K562 (cell line): ENCODE measurements around the gene ERLIN1. TPM values are rescaled to one million over a fixed set of nuclear protein-coding genes. Genes with fewer than 3 reads are reported as not detected.

ENCODE experiments used
- ATAC-seq: fragments of 200-7000 bp; cut with Tn5 transposase; 3 replicates; pipeline ENCODE4 v1.9.1; 2020; ENCODE audit warnings: moderate library complexity
- BruUV-seq: library from RNA; stranded (reverse); fragments of 400-500 nt; replicated peaks from 2 replicates; lab custom pipeline; 2021; lab: Mats Ljungman, UMichigan
- CTCF ChIA-PET: fragments of 300-600 bp; formaldehyde crosslinking; extraction: SDS; loops from one replicate; lab custom pipeline; 2021; ENCODE audit warnings: low intra/inter-chr PET ratio; lab: Yijun Ruan, JAX
- POLR2A ChIA-PET: fragments of 300-600, 350-650 bp; sonication (Branson Sonifier 250); formaldehyde crosslinking; extraction: SDS; loops from one replicate; lab custom pipeline; 2021; ENCODE audit warnings: antibody characterized with exemption, inconsistent platforms; lab: Yijun Ruan, JAX
- DNase-seq, 4 experiments: peaks; one replicate each; pipeline versions ENCODE4 v3.0.0 to v3.0.0-alpha.2; 2011 to 2018; ENCODE audit warnings: low spot score in 3 of 4, mixed read lengths in 3 of 4; ENCODE audit errors: extremely low read depth in 1 of 4
- FAIRE-seq: peaks from 2 replicates; lab custom pipeline; 2011; peaks lifted over from hg19 to GRCh38; lab: Jason Lieb, UNC
- H2AFZ ChIP-seq: 2 replicates; pipeline ENCODE4 v1.6.0; 2011; ENCODE audit warnings: low read depth, low read length, control low read depth, inconsistent platforms
- H3K27ac ChIP-seq: fragments of 200-600 bp; 3 replicates; pipeline ENCODE4 v1.8.0; 2011; ENCODE audit warnings: low read depth, mild to moderate bottlenecking, control low read depth, inconsistent platforms, low read length, moderate library complexity, mixed read lengths; ENCODE audit errors: extremely low read depth
- H3K27me3 ChIP-seq, 2 experiments: fragments of 300-600 bp in 1 of 2; 2 replicates in 1 of 2; 3 replicates in 1 of 2; pipeline versions ENCODE4 v1.6.0 to v1.8.0; 2011; ENCODE audit warnings: inconsistent platforms in 2 of 2, low read length in 2 of 2, mild to moderate bottlenecking in 1 of 2, mixed read lengths in 1 of 2, moderate library complexity in 1 of 2; ENCODE audit not compliant: control insufficient read depth in 2 of 2, insufficient read depth in 2 of 2
- H3K36me3 ChIP-seq: fragments of 300-600 bp; 3 replicates; pipeline ENCODE4 v1.8.0; 2011; ENCODE audit warnings: mild to moderate bottlenecking, low read length, inconsistent platforms; ENCODE audit not compliant: control insufficient read depth, insufficient read depth
- H3K4me1 ChIP-seq, 2 experiments: fragments of 200-600 bp in 1 of 2; replicated peaks in 1 of 2; 2 replicates in 1 of 2; 3 replicates in 1 of 2; pipeline versions ENCODE4 v1.5.1 to v1.8.0; 2011; ENCODE audit warnings: inconsistent platforms in 2 of 2, low read length in 2 of 2, mild to moderate bottlenecking in 1 of 2, mixed read lengths in 1 of 2, moderate library complexity in 1 of 2; ENCODE audit not compliant: control insufficient read depth in 2 of 2, insufficient read depth in 2 of 2
- H3K4me2 ChIP-seq: 2 replicates; pipeline ENCODE4 v1.6.1; 2011; ENCODE audit warnings: low read length, control low read depth, inconsistent platforms, mixed read lengths; ENCODE audit not compliant: insufficient read depth
- H3K4me3 ChIP-seq: fragments of 200-600 bp; sonication (generic), shearing (Covaris generic); 2 replicates; pipeline ENCODE4 v1.5.1; 2016; ENCODE audit warnings: control low read depth, inconsistent platforms
- H3K79me2 ChIP-seq: fragments of 200-600 bp; 3 replicates; pipeline ENCODE4 v1.8.0; 2011; ENCODE audit warnings: low read length, inconsistent platforms; ENCODE audit not compliant: control insufficient read depth, insufficient read depth
- H3K9ac ChIP-seq, 2 experiments: 2 replicates each; pipeline versions ENCODE4 v1.6.0 to v1.6.1; 2011; ENCODE audit warnings: low read depth in 2 of 2, low read length in 2 of 2, control low read depth in 1 of 2, inconsistent platforms in 1 of 2, mild to moderate bottlenecking in 1 of 2, mixed read lengths in 1 of 2; ENCODE audit not compliant: insufficient read depth in 1 of 2
- H3K9me1 ChIP-seq: one replicate; pipeline ENCODE4 v1.6.0; 2011; ENCODE audit warnings: inconsistent platforms, mild to moderate bottlenecking, low read length, moderate library complexity; ENCODE audit not compliant: control insufficient read depth, insufficient read depth
- H3K9me3 ChIP-seq: replicated peaks from 2 replicates; pipeline ENCODE4 v1.5.1; 2011; ENCODE audit warnings: low read depth, low read length, inconsistent platforms; ENCODE audit not compliant: control insufficient read depth, insufficient read depth
- H4K20me1 ChIP-seq: replicated peaks from 2 replicates; pipeline ENCODE4 v1.6.1; 2011; ENCODE audit warnings: low read length, inconsistent platforms, mixed read lengths; ENCODE audit not compliant: control insufficient read depth, insufficient read depth
- CEBPZ ChIP-seq: fragments of 150-350 bp; IDR thresholded peaks from 2 replicates; pipeline ENCODE4 v1.6.1; 2014; ENCODE audit warnings: low read depth, mild to moderate bottlenecking, low read length, borderline replicate concordance
- CREB3L1 ChIP-seq: fragments of 450-650 bp; IDR thresholded peaks from 2 replicates; pipeline ENCODE4 v1.6.1; 2014; ENCODE audit warnings: low read depth, mild to moderate bottlenecking, moderate library complexity, borderline replicate concordance
- ERF ChIP-seq: fragments of 450-650 bp; formaldehyde crosslinking; IDR thresholded peaks from 2 replicates; pipeline ENCODE4 v1.4.0; 2020; ENCODE audit warnings: mild to moderate bottlenecking, mixed read lengths
- HNRNPH1 ChIP-seq: fragments of 200-400 bp; formaldehyde crosslinking; optimal IDR thresholded peaks from 2 replicates; pipeline ENCODE3; 2017; ENCODE audit warnings: low read depth, mild to moderate bottlenecking, low read length, moderate library complexity
- ILF3 ChIP-seq: fragments of 450-650 bp; IDR thresholded peaks from 2 replicates; pipeline ENCODE4 v1.6.1; 2018; ENCODE audit warnings: antibody characterized with exemption, mild to moderate bottlenecking, moderate library complexity, borderline replicate concordance
- MXI1 ChIP-seq: IDR thresholded peaks from 2 replicates; pipeline ENCODE4 v1.6.1; 2011; ENCODE audit warnings: low read depth, mild to moderate bottlenecking, improper control_type of control experiment, low read length
- PRMT5 ChIP-seq: sonication (generic); formaldehyde crosslinking; IDR thresholded peaks from 2 replicates; pipeline ENCODE4 v1.5.0; 2020; ENCODE audit warnings: missing genetic modification reagents
- RBM39 ChIP-seq: fragments of 200-400 bp; formaldehyde crosslinking; optimal IDR thresholded peaks from 2 replicates; pipeline ENCODE3; 2018; ENCODE audit warnings: low read depth, low read length
- RHOXF2B ChIP-seq: fragments of 250-450 bp; sonication (Bioruptor Pico); conservative IDR thresholded peaks from 2 replicates; pipeline ENCODE4 v1.5.1; 2021
- SRF ChIP-seq, 2 experiments: fragments of 250-450, 450-650 bp in 1 of 2; sonication (Bioruptor Pico) in 1 of 2; sonication (generic) in 1 of 2; formaldehyde crosslinking; IDR thresholded peaks; 2 replicates each; pipeline versions ENCODE4 v1.5.0 to v1.5.1; 2020 to 2022; ENCODE audit warnings: mild to moderate bottlenecking in 1 of 2, missing genetic modification reagents in 1 of 2
- TAF7 ChIP-seq: fragments of 450-650 bp; IDR thresholded peaks from 2 replicates; pipeline ENCODE4 v1.6.1; 2016; ENCODE audit warnings: missing genetic modification characterization, missing compliant biosample characterization
- USF2 ChIP-seq: sonication (generic); formaldehyde crosslinking; IDR thresholded peaks from 2 replicates; pipeline ENCODE4 v1.5.0; 2020; ENCODE audit warnings: missing genetic modification reagents
- ZNF165 ChIP-seq: fragments of 250-450 bp; sonication (Bioruptor Pico); IDR thresholded peaks from 2 replicates; pipeline ENCODE4 v1.4.0; 2020; ENCODE audit warnings: borderline replicate concordance
- WGBS: fragments of 100-300 bp; shearing (Covaris generic); methylation state at CpG from one replicate; pipeline ENCODE4 v1.1.6; 2016; ENCODE audit warnings: low coverage, mixed read lengths; ENCODE audit not compliant: insufficient coverage; ENCODE audit errors: missing lambda C conversion rate; 5-methylcytosine and 5-hydroxymethylcytosine counted together
- in situ Hi-C: fragments of 300-500 bp; cut with MboI; formaldehyde crosslinking; loops from 4 replicates; pipeline ENCODE4 v1.15.0; 2018; ENCODE audit warnings: inconsistent platforms, mixed read lengths
- intact Hi-C: fragments of 100-400 bp; cut with micrococcal nuclease; formaldehyde crosslinking; loops from 2 replicates; pipeline ENCODE4 v1.14.2; 2022
- polyA plus RNA-seq, 8 experiments: library from polyadenylated mRNA; depleted of rRNA in 4 of 8; stranded (reverse) in 5 of 8; unstranded in 3 of 8; fragments of >200 nt; fragmentation: Nextera tagmentation in 2 of 8; fragmentation: Illumina TruSeq in 1 of 8; extraction: Ambion mirVana in 2 of 8; extraction: Trizol in 1 of 8; gene quantifications; 2 replicates each; pipeline versions ENCODE4 v1.2.1 to v1.2.3, GENCODE V29; 2011 to 2014; ENCODE audit warnings: inconsistent platforms in 1 of 8, missing spikeins in 1 of 8
- total RNA-seq, 7 experiments: library from RNA; depleted of rRNA in 6 of 7; stranded (reverse); fragments of >200 nt in 6 of 7; fragmentation: Illumina TruSeq in 2 of 7; extraction: Trizol in 2 of 7; gene quantifications; 2 replicates each; pipeline versions ENCODE4 v1.2.1 to v1.2.3, GENCODE V29; 2011 to 2021; ENCODE audit warnings: low replicate concordance in 1 of 7

ERLIN1 gene
- total and polyA plus RNA-seq, 9 of the 15 experiments (the other 6 are each of a cell fraction or from before 2014, with no cell fraction given), result 9.8 to 26.8 (median 15.5) TPM

- WGBS, result 96% methylated on average over 3 of the region's 3 CpGs
- no TSS peak for BruUV-seq
- POLR2A ChIA-PET, result no interaction called here
- Histone ChIP-seq H3K4me3 (no peak overlapping the region), H3K9me3 (no peaks in the 10 kb centered on the region), H3K27ac (no peak overlapping the region), H3K27me3 (no peaks in the 10 kb centered on the region), H3K4me2 (no peak overlapping the region), H3K4me1 (no peaks in the 10 kb centered on the region), H4K20me1 (no peaks in the 10 kb centered on the region), H3K36me3 (peaks cover 69% of the 10 kb centered on the region), H2AFZ (no peak overlapping the region), H3K79me2 (peaks cover 31% of the 10 kb centered on the region; the same call in 2 of the 3 replicates)
- DNase-seq (no peak), ATAC-seq (no peak)
- in situ Hi-C loops, result no loop called here
- CTCF ChIA-PET, result no interaction called here
- no peak for TF ChIP-seq RHOXF2B (CRISPR knock-in tag)
- no peak for TF ChIP-seq ZNF165 (CRISPR knock-in tag)
- no peak for TF ChIP-seq RBM39
- TF ChIP-seq TAF7 (tag), result no peak
- no peak for TF ChIP-seq ILF3
- TF ChIP-seq CREB3L1, result no peak
- TF ChIP-seq HNRNPH1, result no peak
- TF ChIP-seq CEBPZ, result no peak
- no peak for TF ChIP-seq SRF (CRISPR knock-in tag; IDR thresholded peaks at IDR 0.05)
- no peak for TF ChIP-seq MXI1
- no peak for TF ChIP-seq USF2 (CRISPR knock-in tag)
- no peak for TF ChIP-seq PRMT5
- no peak for TF ChIP-seq ERF
- TF ChIP-seq, all 486 proteins: peak for 0
- no peak overlapping the region for H3K9ac ChIP-seq
- intact Hi-C loops, result no loop called here
- no peaks in the 10 kb centered on the region for H3K9me1 ChIP-seq
- no peak for FAIRE-seq
Measured at GRCh38 chr10:100162696-100163095, 23.1 kb downstream of the ERLIN1 start.
